Anterior cingulate cortex (tissue), 58 donors: ENCODE data around the gene PCYT2.

Source experiments
- DNase-seq, 58 donors: peaks; one replicate each; lab custom pipeline; 2025; lab: John Stamatoyannopoulos, UW

The PCYT2 gene

GRCh38 chr17:81884968-81885367 is 26.2 kb downstream of the PCYT2 start:
- DNase-seq, result no peak

GRCh38 chr17:81884520-81884919 is 26.7 kb downstream of the PCYT2 start:
- no peak for DNase-seq

- DNase-seq, result no peak
Observed at GRCh38 chr17:81879121-81879520, 32.1 kb downstream of the PCYT2 start.

- no peak for DNase-seq
Observed at GRCh38 chr17:81878294-81878693, 32.9 kb downstream of the PCYT2 start.

- no peak for DNase-seq
Observed at GRCh38 chr17:81877569-81877968, 33.6 kb downstream of the PCYT2 start.

- peak; percentile 33 to 94 (median 86) for DNase-seq
Observed at GRCh38 chr17:81871387-81872230, 39.6 kb downstream of the PCYT2 start.

- no peak for DNase-seq
Observed at GRCh38 chr17:81870981-81871386, 40.2 kb downstream of the PCYT2 start, which contains the start of gene ARHGDIA. Gene ARHGDIA (minus strand): TSS chr17:81871337. CDS start chr17:81869930, 1,407 bp downstream.

GRCh38 chr17:81870131-81870980 is 40.8 kb downstream of the PCYT2 start:
- DNase-seq, result peak in 1 of 58 donors; percentile 13

GRCh38 chr17:81869221-81870130 is 41.7 kb downstream of the PCYT2 start:
- DNase-seq, result peak in 1 of 58 donors; percentile 8

- DNase-seq, result no peak
Observed at GRCh38 chr17:81868674-81869220, 42.5 kb downstream of the PCYT2 start.

GRCh38 chr17:81867991-81868673 is 43.1 kb downstream of the PCYT2 start:
- no peak for DNase-seq

GRCh38 chr17:81867170-81867990 is 43.8 kb downstream of the PCYT2 start:
- no peak for DNase-seq

GRCh38 chr17:81866440-81867169 is 44.6 kb downstream of the PCYT2 start:
- DNase-seq, result no peak

- no peak for DNase-seq
Observed at GRCh38 chr17:81865733-81866439, 45.3 kb downstream of the PCYT2 start.

- no peak for DNase-seq
Observed at GRCh38 chr17:81865358-81865732, 45.9 kb downstream of the PCYT2 start.

- no peak for DNase-seq
Observed at GRCh38 chr17:81863833-81864768, 47.1 kb downstream of the PCYT2 start.
